NCI-H2107 treated with DMSO at 0.1 percent for 48 hours (cell line): ENCODE data around the gene SCUBE1.

ENCODE experiments used
- DNase-seq: peaks from one replicate; lab custom pipeline; 2025; ENCODE audit not compliant: unreplicated experiment; lab: John Stamatoyannopoulos, UW

Gene SCUBE1

GRCh38 chr22:43162412-43163150 lies 180.6 kb downstream of the SCUBE1 start:
- DNase-seq: no peak

DNA sequence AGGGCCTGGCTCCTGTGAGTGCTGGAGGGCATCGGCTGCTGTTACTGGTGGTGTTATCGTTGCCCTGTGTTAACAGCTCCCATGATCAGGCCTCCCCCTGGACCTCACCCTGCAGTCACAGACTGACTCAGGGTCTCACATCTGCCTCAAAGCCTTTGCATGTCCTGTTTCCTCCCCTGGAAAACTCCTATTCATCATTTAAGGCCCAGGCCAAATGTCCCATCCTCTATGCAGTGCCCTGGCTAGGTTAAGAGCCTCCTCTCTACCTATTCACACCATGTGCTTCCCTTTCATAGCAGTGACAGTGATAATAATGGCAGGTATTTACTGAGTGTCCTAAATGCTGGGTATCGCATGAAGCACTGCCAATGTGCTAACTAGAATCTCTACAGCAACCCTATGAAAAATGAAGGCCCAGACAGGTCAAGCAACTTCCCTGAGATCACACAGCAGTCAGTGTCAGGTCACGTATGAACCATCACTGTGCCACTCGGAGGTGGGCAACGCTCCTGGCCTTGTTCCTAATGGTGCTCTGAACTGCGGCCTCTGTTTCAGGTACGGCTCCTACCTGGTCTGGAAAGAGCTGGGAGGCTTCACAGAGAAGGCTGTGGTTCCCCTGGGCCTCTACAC lies 182.6 kb downstream of the SCUBE1 start:
- no peak for DNase-seq

- DNase-seq: no peak
Observed at GRCh38 chr22:43159484-43160178, 183.5 kb downstream of the SCUBE1 start.

DNA sequence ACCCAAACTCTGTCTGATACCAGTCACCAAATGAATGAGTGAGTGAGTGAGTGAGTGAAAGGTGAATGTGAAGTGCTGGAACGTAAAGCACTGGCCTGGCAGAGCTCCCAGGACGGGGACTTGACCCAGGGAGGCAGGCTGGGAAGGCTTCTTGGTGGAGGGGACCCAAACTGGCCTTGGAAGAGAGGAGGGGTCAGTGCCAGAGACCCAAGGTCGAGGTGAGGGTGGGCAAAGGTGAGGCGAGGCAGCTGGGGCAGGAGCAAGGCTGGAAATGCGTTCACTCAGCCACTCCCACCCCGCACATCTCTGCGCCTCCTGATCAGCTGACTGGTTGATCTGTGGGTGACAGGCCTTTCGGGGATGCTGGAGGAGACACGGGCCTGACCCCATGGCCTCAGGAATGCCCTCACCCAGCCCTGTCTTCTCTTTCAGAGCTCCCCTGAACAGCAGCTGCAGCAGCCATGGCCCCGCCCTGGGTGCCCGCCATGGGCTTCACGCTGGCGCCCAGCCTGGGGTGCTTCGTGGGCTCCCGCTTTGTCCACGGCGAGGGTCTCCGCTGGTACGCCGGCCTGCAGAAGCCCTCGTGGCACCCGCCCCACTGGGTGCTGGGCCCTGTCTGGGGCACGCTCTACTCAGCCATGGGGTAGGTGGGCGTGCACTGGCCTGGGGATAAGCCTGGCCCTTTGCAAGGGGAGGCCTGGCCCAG lies 184.2 kb downstream of the SCUBE1 start:
- no peak for DNase-seq

GRCh38 chr22:43157874-43158546 lies 185.2 kb downstream of the SCUBE1 start:
- DNase-seq: no peak

- no peak for DNase-seq
Observed at GRCh38 chr22:43156413-43156812, 186.8 kb downstream of the SCUBE1 start.

- no peak for DNase-seq
Observed at GRCh38 chr22:43155789-43156188, 187.4 kb downstream of the SCUBE1 start.

DNA sequence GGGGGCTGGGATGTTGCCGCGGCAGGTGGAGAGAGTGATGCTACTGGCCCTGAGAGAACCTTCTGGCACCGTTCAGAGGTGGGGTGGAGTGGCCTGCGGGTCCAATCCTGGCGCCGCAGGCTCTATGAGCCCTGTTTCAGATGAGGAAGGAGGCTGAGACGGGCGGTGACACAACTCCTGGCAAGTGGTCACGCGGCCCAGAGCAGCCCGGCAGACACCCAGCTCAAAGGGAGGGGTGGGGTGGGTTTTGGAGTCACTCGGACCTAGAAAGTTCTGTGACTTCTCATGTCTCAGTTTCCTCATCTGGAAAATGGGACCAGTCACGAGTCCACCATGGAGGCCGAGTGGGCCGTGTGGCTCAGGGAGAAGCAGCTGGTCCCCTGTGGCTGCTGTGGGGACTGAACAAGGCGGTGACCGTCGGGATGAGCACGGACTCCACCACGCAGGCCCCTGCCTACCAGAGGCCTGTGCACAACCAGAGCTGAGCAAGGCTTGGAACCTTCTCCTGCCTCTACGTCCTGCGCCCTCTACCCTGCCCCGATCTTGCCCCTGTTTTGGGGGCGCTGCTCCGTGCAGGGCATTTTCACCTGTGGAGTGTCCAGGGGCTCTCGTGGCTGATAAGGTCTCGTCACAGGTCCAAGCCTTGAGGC lies 188.2 kb downstream of the SCUBE1 start:
- no peak for DNase-seq

GRCh38 chr22:43153899-43154298 lies 189.3 kb downstream of the SCUBE1 start:
- DNase-seq: no peak

DNA sequence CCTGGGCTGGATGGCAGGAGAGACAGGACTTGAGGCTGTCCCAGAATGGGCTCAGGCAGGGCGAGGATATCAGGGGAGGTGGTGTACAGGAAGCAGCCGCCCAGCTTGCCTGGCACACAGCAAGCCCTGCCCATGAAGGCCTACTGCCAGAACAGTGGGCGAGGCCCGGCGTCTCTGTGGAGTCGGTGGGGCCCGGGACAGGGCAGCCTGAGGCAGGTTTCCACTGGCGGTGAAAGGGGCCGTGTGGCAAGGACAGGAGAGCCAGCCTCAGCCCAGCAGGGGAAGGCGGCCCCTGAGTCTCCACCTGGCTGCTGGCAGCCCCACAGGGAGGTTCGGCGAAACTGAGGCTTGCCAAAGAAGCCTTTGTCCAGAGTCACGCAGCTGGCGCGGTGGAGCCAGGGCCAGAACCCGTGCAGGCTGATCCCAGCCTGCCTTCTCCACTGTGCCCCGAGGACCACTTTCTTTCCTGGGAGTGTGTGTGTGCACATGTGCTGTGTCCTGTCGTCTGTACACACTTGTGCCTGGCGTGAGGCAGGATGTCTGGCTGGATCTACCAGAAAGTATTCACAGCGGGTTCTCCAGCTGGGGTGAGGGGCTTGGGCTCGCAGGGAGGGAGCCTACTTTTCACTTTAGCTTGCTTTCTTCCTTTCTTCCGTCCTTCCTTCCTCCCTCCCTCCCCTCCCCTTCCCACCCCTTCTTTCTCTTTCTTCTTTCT lies 190.7 kb downstream of the SCUBE1 start:
- DNase-seq: no peak

GRCh38 chr22:43152003-43152356 lies 191.2 kb downstream of the SCUBE1 start:
- DNase-seq: no peak

GRCh38 chr22:43151251-43152002 lies 191.7 kb downstream of the SCUBE1 start, which contains the start of gene TSPO:
Gene TSPO (plus strand): TSS chr22:43151559. CDS start chr22:43159239, 7,680 bp downstream.
- DNase-seq: no peak

DNA sequence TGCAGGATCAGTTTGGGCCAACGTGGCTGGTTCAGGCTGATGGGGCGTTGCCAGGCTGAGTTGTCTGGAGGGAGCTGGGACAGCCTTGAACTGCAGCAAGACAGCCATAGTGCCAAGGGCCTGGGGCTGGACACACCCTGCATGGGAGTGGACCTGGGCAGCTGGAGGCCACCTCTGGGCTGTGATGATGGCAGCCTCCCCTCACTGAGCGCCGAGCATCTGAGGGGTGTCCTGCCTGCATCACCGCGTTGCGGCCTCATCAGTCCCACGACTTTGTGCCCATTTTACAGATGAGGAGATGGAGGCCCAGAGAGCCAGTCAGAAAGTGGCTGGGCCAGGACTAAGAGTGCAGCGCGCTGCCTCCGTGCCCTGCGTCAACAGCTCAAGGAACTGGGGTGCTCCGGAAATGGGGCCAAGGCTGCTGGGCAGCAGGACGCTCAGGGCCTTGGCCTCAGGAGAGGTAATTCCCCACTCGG lies 192.4 kb downstream of the SCUBE1 start:
- no peak for DNase-seq

GRCh38 chr22:43148581-43148980 lies 194.6 kb downstream of the SCUBE1 start:
- DNase-seq: no peak

GRCh38 chr22:43147821-43148220 lies 195.4 kb downstream of the SCUBE1 start:
- DNase-seq: no peak
